GM12878 (cell line): Measurements from ENCODE around the gene ZNF132. TPM values are rescaled to one million over a fixed set of nuclear protein-coding genes. Genes with fewer than 3 reads are reported as not detected.

Source experiments
- ATAC-seq: fragments of 200-7000 bp; cut with Tn5 transposase; 3 replicates; pipeline ENCODE4 v1.9.1; 2020; ENCODE audit warnings: mild to moderate bottlenecking, moderate library complexity
- BruUV-seq: library from RNA; stranded (reverse); fragments of 400-500 nt; replicated peaks from 2 replicates; lab custom pipeline; 2021; lab: Mats Ljungman, UMichigan
- CTCF ChIA-PET: fragments of 300-600 bp; sonication (Branson Sonifier 250); formaldehyde crosslinking; extraction: SDS; loops from one replicate; lab custom pipeline; 2021; ENCODE audit warnings: inconsistent platforms; lab: Yijun Ruan, JAX
- POLR2A ChIA-PET: fragments of 350-600 bp; formaldehyde crosslinking; extraction: SDS; loops from one replicate; lab custom pipeline; 2021; ENCODE audit warnings: inconsistent platforms; lab: Charles Lee
- RAD21 ChIA-PET: fragments of 300-600 bp; sonication (Branson Sonifier 250); formaldehyde crosslinking; loops from one replicate; lab custom pipeline; 2023; ENCODE audit warnings: antibody characterized with exemption; ENCODE audit not compliant: unreplicated experiment; lab: Charles Lee
- SMC1A ChIA-PET: fragments of 300-600 bp; sonication (Branson Sonifier 250); formaldehyde crosslinking; loops from one replicate; lab custom pipeline; 2023; ENCODE audit not compliant: unreplicated experiment, uncharacterized antibody; lab: Charles Lee
- DNase-seq: peaks from one replicate; pipeline ENCODE4 v3.0.0-alpha.2; 2011; ENCODE audit warnings: low read depth, low spot score
- FAIRE-seq: peaks from 3 replicates; lab custom pipeline; 2011; peaks lifted over from hg19 to GRCh38; lab: Jason Lieb, UNC
- H2AFZ ChIP-seq: 2 replicates; pipeline ENCODE4 v1.6.0; 2011; ENCODE audit warnings: low read depth, low read length, control low read depth; ENCODE audit not compliant: control insufficient read depth
- H3K27ac ChIP-seq: 2 replicates; pipeline ENCODE4 v1.5.1; 2011; ENCODE audit warnings: control low read depth; ENCODE audit not compliant: control insufficient read depth, insufficient read depth
- H3K27me3 ChIP-seq, 2 experiments: replicated peaks in 1 of 2; 2 replicates each; pipeline versions ENCODE4 v1.6.0 to v1.6.1; 2011; ENCODE audit warnings: low read length in 1 of 2; ENCODE audit not compliant: control insufficient read depth in 2 of 2, insufficient read depth in 2 of 2
- H3K36me3 ChIP-seq, 2 experiments: 2 replicates each; pipeline ENCODE4 v1.5.1; 2011; ENCODE audit warnings: low read length in 1 of 2; ENCODE audit not compliant: control insufficient read depth in 2 of 2, insufficient read depth in 2 of 2
- H3K4me1 ChIP-seq: 2 replicates; pipeline ENCODE4 v1.6.1; 2011; ENCODE audit warnings: mild to moderate bottlenecking, low read length, moderate library complexity, mixed read lengths; ENCODE audit not compliant: control insufficient read depth, insufficient read depth
- H3K4me2 ChIP-seq: 2 replicates; pipeline ENCODE4 v1.6.0; 2011; ENCODE audit warnings: control low read depth; ENCODE audit not compliant: control insufficient read depth, insufficient read depth
- H3K4me3 ChIP-seq: fragments of 200-600 bp; sonication (generic); 2 replicates; pipeline ENCODE4 v1.5.1; 2016
- H3K79me2 ChIP-seq: 2 replicates; pipeline ENCODE4 v1.6.0; 2011; ENCODE audit warnings: low read length; ENCODE audit not compliant: control insufficient read depth, insufficient read depth
- H3K9ac ChIP-seq: 2 replicates; pipeline ENCODE4 v1.8.0; 2011; ENCODE audit warnings: low read length, control low read depth, mixed read lengths; ENCODE audit not compliant: control insufficient read depth, insufficient read depth
- H3K9me3 ChIP-seq: replicated peaks from 3 replicates; pipeline ENCODE4 v1.5.1; 2011; ENCODE audit warnings: mild to moderate bottlenecking, low read length; ENCODE audit not compliant: control insufficient read depth, insufficient read depth
- H4K20me1 ChIP-seq: 2 replicates; pipeline ENCODE4 v1.6.0; 2011; ENCODE audit not compliant: control insufficient read depth, insufficient read depth
- CEBPB ChIP-seq, 2 experiments: fragments of 150-350 bp in 1 of 2; IDR thresholded peaks; 2 replicates each; pipeline ENCODE4 v1.6.1; 2012 to 2014; ENCODE audit warnings: low read depth in 2 of 2, low read length in 2 of 2, borderline replicate concordance in 1 of 2, inconsistent platforms in 1 of 2
- CHD1 ChIP-seq: IDR thresholded peaks from 2 replicates; pipeline ENCODE4 v1.6.1; 2012; ENCODE audit warnings: low read depth, low read length, improper control_type of control experiment
- HDGF ChIP-seq: fragments of 450-650 bp; IDR thresholded peaks from 2 replicates; pipeline ENCODE4 v1.6.1; 2016; ENCODE audit warnings: antibody characterized with exemption
- KDM1A ChIP-seq: fragments of 200-600 bp; sonication (generic); IDR thresholded peaks from 2 replicates; pipeline ENCODE4 v1.6.1; 2016; ENCODE audit warnings: borderline replicate concordance
- MEF2B ChIP-seq: fragments of 450-650 bp; IDR thresholded peaks from 2 replicates; pipeline ENCODE4 v1.6.1; 2018; ENCODE audit warnings: mild to moderate bottlenecking, moderate library complexity; ENCODE audit not compliant: partially characterized antibody, poor library complexity, severe bottlenecking
- MTA3 ChIP-seq: IDR thresholded peaks from 2 replicates; pipeline ENCODE4 v1.6.1; 2012; ENCODE audit warnings: low read length, inconsistent platforms, borderline replicate concordance
- POLR2A ChIP-seq: IDR thresholded peaks from 2 replicates; pipeline ENCODE4 v1.6.1; 2011; ENCODE audit warnings: low read depth, mild to moderate bottlenecking, low read length
- POLR2AphosphoS5 ChIP-seq: IDR thresholded peaks from 2 replicates; pipeline ENCODE4 v1.6.1; 2011; ENCODE audit warnings: mild to moderate bottlenecking, low read length, inconsistent platforms
- POU2F2 ChIP-seq: IDR thresholded peaks from 3 replicates; pipeline ENCODE4 v1.6.1; 2011; ENCODE audit warnings: low read depth, mild to moderate bottlenecking, low read length, borderline replicate concordance
- RCOR1 ChIP-seq: conservative IDR thresholded peaks from 2 replicates; pipeline ENCODE4 v1.6.1; 2012; ENCODE audit warnings: low read depth, low read length, improper control_type of control experiment
- TCF7 ChIP-seq: IDR thresholded peaks from 2 replicates; pipeline ENCODE4 v1.6.1; 2014; ENCODE audit warnings: antibody characterized with exemption, borderline replicate concordance
- WGBS: methylation state at CpG from one replicate; pipeline ENCODE4 v1.1.6; 2016; ENCODE audit warnings: low lambda C conversion rate; ENCODE audit not compliant: insufficient replicate concordance, insufficient coverage; ENCODE audit errors: missing lambda C conversion rate; 5-methylcytosine and 5-hydroxymethylcytosine counted together
- in situ Hi-C: fragments of 300-500 bp; cut with MboI; formaldehyde crosslinking; loops from 9 replicates; pipeline ENCODE4 v1.14.3; 2018; ENCODE audit warnings: mixed read lengths
- intact Hi-C: fragments of 100-400 bp; cut with micrococcal nuclease; formaldehyde crosslinking; loops from one replicate; pipeline ENCODE4 v1.14.2; 2022; ENCODE audit not compliant: unreplicated experiment
- polyA plus RNA-seq, 11 experiments: library from polyadenylated mRNA; depleted of rRNA in 4 of 11; unstranded in 6 of 11; stranded (reverse) in 5 of 11; fragments of >200 nt; fragmentation: Nextera tagmentation in 4 of 11; fragmentation: Illumina TruSeq in 1 of 11; extraction: Ambion mirVana in 4 of 11; extraction: Trizol in 1 of 11; gene quantifications; 1 replicate in 1 of 11; 2 replicates in 10 of 11; pipeline versions ENCODE4 v1.2.1 to v1.2.3, GENCODE V29; 2011 to 2016; ENCODE audit warnings: inconsistent platforms in 2 of 11, missing spikeins in 2 of 11, low read depth in 1 of 11
- total RNA-seq, 4 experiments: library from RNA; depleted of rRNA in 3 of 4; stranded (reverse); fragments of >200 nt in 3 of 4; fragmentation: Illumina TruSeq in 1 of 4; extraction: Trizol in 1 of 4; gene quantifications; 2 replicates each; pipeline versions ENCODE4 v1.2.1 to v1.2.3, GENCODE V29; 2013 to 2021

ZNF132 gene
- total and polyA plus RNA-seq, 10 of the 15 experiments (the other 5 are each of a cell fraction or from before 2014, with no cell fraction given) = 0.56 to 4.0 (median 2.3) TPM

DNA sequence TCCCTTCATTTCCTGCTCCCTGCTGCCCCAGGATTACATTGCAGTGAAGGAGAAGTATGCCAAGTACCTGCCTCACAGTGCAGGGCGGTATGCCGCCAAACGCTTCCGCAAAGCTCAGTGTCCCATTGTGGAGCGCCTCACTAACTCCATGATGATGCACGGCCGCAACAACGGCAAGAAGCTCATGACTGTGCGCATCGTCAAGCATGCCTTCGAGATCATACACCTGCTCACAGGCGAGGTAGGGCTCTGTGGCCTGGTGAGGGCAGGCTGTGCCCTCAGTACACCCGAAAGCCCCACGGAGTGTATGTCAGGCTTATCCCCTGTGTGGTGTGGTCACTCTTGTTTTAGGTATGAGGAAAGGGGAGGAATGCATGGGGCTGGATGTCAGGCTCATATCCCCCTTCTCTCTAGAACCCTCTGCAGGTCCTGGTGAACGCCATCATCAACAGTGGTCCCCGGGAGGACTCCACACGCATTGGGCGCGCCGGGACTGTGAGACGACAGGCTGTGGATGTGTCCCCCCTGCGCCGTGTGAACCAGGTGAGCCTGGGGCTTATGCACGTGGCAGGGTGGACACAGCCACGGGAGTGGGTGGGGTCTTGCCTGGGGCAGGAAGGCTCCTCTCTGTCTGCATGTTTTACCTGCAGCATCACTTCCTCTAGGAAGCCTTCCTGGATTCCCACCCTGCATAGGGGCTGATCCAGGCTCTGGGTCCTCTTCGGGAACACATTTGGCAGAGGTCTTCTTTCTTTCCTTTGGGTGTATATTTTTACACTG lies 46.8 kb downstream of the ZNF132 start:
- H3K9me3 ChIP-seq = no peaks in the 10 kb centered on the region
- H4K20me1 ChIP-seq = peaks cover 6% of the 10 kb centered on the region
- SMC1A ChIA-PET = no interaction called here
- H3K9ac ChIP-seq = no peak overlapping the region
- intact Hi-C loops (no loop called here), in situ Hi-C loops (no loop called here)
- H3K4me3 ChIP-seq = no peak overlapping the region
- H2AFZ ChIP-seq = no peak overlapping the region
- POLR2A ChIA-PET = no interaction called here
- no TSS peak for BruUV-seq
- FAIRE-seq (no peak), DNase-seq (no peak), ATAC-seq (no peak)
- no peaks in the 10 kb centered on the region for H3K27me3 ChIP-seq
- CTCF ChIA-PET = no interaction called here
- H3K27ac ChIP-seq = no peak overlapping the region
- H3K4me1 ChIP-seq = no peaks in the 10 kb centered on the region; the same call in 1 of the 2 replicates
- RAD21 ChIA-PET = no interaction called here
- no peak overlapping the region for H3K4me2 ChIP-seq
- peaks cover 18 to 26% of the 10 kb centered on the region in 2 experiments for H3K36me3 ChIP-seq
- 97% methylated on average over 24 of the region's 26 CpGs for WGBS
- TF ChIP-seq KDM1A (no peak), POU2F2 (no peak), POLR2AphosphoS5 (peak; percentile 63), CHD1 (no peak), TCF7 (no peak), CEBPB (IDR thresholded peaks at IDR 0.05; ENCODE audit: borderline replicate concordance in 1 of 2, low read depth in 2 of 2, low read length in 2 of 2) (no peak), POLR2A (peak; percentile 58), MEF2B (no peak), HDGF (no peak), MTA3 (no peak), RCOR1 (no peak)
- H3K79me2 ChIP-seq = peaks cover 23% of the 10 kb centered on the region
